GM10266 (cell line): ENCODE measurements around the gene FOXO1.
A peak's percentile ranks its signal among the peaks of the same experiment; 100 is the strongest.

Experiments
- DNase-seq: peaks from one replicate; pipeline ENCODE4 v3.0.0; 2012; ENCODE audit errors: extremely low spot score
- TF ChIP-seq, protein P1 (sequence below): IDR thresholded peaks from 2 replicates; pipeline ENCODE4 v1.5.1; 2012; ENCODE audit warnings: mild to moderate bottlenecking, low read depth; ENCODE audit not compliant: control insufficient read depth, insufficient read depth; ENCODE audit errors: missing control alignments

FOXO1 gene

DNA sequence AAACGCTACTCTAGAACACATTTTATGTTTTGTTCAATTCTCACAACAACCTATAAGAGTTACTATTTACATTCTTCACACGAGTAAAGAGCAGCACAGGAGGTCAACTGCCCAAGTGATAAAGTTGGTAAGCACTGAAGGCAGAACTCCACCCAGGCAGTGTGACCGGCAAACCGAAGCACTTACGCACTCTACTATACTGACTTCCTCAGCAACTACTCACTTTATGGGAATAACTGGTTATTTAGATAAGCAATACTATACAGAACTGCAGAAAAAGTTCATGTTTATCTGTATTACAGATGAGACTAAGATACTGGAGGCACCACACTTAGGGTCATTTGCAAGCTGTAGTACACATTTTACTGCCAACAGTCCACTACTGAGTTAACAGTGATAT is 28.8 kb downstream of the FOXO1 start:
- no peak for DNase-seq
- TF ChIP-seq, protein P1, sequence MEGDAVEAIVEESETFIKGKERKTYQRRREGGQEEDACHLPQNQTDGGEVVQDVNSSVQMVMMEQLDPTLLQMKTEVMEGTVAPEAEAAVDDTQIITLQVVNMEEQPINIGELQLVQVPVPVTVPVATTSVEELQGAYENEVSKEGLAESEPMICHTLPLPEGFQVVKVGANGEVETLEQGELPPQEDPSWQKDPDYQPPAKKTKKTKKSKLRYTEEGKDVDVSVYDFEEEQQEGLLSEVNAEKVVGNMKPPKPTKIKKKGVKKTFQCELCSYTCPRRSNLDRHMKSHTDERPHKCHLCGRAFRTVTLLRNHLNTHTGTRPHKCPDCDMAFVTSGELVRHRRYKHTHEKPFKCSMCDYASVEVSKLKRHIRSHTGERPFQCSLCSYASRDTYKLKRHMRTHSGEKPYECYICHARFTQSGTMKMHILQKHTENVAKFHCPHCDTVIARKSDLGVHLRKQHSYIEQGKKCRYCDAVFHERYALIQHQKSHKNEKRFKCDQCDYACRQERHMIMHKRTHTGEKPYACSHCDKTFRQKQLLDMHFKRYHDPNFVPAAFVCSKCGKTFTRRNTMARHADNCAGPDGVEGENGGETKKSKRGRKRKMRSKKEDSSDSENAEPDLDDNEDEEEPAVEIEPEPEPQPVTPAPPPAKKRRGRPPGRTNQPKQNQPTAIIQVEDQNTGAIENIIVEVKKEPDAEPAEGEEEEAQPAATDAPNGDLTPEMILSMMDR: no peak

DNA sequence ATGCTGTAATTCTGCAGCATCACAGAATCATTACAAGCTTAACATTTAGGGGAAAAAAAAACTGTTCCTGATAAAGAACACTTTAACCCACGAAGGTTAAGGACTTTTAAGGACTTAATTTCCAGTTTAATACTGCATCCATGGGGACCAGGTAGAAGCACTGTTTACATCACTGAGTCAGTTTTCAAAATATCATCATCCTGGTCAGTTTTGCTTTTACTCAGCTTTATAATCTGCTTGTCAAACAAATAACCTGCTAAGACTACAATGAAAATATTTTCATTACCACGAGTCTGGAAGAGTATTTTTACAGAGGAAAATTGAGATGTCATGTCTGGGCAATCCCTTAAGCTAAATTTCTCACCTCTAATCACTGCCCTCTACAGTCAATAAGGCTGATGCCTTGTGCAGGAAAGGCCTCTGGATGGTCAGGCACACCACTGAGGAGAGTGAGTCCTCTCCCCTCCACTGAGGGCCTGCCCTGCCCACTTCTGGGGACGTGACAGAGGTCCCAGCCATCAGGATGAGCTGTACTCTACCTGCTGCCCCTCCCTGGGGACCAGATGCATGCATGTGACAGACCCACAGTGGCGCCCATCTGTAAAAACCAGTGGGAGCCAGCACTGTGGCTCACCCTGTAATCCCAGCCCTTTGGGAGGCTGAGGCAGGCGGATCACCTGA is 31.0 kb downstream of the FOXO1 start:
- no peak for DNase-seq
- TF ChIP-seq, protein P1: no peak

DNA sequence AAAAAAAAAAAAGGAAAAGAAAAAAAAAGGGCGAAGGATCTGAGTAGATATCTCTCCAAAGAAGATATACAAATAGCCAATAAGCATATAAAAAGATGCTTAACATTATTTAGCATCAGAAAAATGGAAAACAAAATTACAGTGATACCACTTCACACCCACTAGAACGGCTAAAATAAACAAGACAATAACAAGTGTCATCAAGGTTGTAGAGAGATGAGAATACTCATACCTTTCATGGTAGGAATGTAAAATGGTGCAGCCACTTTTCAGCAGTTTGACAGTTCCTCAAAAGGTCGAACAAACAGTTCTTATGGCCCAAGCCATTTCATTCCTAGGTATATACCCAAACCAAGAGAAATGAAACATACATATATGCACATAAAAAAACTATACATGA is 33.5 kb downstream of the FOXO1 start:
- TF ChIP-seq, protein P1: no peak
- no peak for DNase-seq

DNA sequence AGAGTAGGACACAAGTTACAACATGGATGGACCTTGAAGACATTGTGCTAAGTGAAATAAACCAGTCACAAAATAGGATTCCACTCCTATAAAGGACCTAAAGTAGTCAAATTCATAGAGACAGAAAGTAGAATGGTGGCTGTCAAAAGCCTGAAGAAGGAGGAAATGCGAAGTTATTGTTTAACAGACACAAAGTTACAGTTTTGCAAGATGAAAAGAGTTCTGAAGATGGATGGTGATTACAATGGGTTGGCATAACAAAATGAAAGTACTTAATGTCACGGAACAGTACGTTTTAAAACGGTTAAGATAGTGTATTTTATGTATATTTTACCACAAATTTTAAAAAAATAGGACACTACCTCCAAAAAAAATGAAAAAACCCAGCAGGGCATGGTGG is 34.8 kb downstream of the FOXO1 start:
- DNase-seq: no peak
- TF ChIP-seq, protein P1: no peak

DNA sequence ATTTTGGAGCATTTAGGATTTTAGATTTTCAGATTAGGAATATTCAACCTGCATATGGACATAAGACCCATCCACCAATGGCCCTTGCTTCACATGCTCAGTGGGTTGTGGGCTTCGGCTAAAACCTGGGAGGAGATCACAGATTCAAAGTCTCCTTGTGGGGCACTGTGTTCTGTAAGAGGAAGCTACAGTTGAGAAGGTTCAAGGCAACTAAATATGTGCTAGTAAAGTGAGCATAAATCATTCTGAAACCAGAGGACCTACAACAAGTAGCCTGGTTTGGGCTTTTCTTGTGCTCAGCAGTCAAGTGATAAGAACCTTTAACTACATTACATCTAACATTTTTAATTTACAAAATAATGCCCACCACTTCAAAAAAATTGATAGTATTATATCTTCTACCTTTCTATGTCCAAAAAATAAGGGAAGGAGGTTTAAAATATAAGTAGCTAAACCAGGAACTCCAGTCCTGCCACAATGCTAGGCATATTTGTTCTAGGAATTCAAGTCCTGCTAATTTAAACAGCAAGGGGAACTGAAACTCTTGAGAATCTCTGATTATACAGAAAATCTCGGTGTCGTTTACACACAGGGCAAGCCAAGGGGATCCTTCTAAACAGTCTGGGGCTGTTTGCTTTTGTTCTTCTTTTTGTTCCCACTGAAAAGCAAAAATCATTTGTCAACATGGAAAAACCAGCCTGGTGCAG is 36.6 kb downstream of the FOXO1 start:
- TF ChIP-seq, protein P1: no peak
- DNase-seq: peak; percentile 25

DNA sequence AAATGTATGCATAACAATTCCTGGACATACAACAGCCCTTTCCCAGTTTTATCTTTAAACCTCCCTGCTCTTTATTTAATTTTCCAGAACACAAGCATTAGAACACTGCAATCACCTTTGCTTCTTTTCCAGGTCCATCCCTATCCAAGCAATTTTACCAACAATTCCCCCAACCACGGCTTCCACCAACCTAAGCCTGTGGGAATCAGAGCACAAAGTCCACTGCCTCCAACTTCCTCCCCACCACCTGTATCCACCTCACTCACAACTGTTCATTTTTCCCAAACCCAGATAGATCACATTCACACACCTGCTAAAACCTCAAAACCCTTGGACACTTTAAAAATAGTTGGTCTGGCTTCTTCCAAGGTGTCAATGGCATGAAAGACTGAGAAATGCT is 39.5 kb downstream of the FOXO1 start:
- TF ChIP-seq, protein P1: no peak

DNA sequence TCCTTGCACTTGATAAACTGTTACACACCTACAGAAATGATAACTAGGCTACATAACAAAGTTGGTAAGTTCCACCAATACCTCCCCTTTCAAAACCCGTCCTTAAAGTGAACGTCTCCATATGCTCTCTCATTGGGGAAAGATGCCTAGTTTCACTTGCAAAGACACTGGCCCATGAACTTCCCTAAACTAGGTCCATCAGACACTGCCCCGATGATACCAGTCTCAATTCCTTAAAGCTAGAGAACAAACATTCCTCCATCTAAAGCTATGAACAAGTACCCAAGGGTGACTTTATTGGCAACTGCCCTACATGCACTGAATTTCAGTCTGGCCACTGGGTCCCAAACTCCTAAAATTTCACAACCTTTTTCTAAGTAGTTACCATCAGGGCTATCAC is 39.9 kb downstream of the FOXO1 start:
- TF ChIP-seq, protein P1: no peak
- no peak for DNase-seq

More for the DNA sequence above, 39.5 kb downstream of the FOXO1 start:
- DNase-seq: no peak
